NCI-H1417 (cell line): ENCODE results near the gene CD200.
"Not testable (repeated sequence)": the region's sequence is repeated elsewhere in the genome, so short reads cannot be mapped to it uniquely, and the experiment has no call there.

Experiments
- DNase-seq, 3 experiments: peaks; one replicate each; lab custom pipeline; 2025; lab: John Stamatoyannopoulos, UW

CD200 gene

DNA sequence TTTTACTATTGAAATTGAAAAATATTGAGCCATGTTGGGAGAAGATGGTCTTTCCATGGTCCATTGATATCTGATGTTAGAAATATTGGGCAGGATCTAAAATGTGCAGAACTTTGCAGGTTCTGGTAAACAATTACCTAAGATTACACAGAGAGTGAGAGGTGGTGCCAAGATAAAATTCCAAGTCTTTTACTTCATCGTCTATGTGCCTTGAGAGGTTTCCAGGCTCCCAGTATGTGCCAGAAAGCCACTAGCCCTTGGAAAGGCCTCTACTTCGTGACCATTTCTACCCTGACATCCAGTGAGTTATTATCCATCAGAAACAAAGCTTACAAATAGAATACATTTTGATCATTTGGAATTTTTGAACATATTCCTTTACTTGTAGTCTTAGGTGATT lies 27.6 kb downstream of the CD200 start:
- no peak for DNase-seq

DNA sequence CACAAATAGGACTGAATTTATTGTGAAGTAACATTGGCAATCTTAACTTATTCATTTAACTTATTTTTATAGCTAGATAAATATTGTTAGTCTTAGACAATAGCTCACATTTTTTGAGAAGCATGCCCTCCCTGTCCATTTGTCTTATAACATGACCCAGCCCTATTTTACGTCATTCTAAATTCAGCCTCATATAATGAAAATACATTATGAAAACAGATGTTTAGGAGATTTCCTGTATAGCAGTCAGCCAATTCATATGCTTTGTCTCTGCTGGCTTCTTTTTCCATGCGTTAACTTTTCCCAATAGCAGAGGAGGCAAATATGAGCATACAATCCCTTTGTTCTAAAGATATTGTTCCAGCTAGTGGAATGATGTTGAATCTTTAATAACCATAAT lies 29.3 kb downstream of the CD200 start:
- DNase-seq: no peak

DNA sequence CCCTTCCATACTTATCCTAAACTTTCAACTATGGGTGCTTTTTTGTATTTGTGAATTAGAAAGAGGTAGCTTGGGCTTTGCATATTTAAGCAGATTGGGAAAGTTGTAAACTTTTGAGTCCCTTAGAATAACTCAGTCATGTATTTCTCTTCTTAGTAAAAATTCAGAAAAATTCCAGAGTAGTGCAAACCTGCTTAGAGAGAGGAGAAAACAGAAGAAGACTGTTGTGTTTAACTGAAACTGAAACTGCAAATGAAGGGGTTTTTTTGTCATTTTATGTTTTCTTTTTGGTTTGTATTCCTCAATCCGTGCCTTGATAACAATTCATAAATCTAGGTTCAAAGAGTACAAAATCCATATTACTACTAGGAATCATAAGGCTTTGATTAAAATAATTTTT lies 31.3 kb downstream of the CD200 start:
- no peak for DNase-seq

DNA sequence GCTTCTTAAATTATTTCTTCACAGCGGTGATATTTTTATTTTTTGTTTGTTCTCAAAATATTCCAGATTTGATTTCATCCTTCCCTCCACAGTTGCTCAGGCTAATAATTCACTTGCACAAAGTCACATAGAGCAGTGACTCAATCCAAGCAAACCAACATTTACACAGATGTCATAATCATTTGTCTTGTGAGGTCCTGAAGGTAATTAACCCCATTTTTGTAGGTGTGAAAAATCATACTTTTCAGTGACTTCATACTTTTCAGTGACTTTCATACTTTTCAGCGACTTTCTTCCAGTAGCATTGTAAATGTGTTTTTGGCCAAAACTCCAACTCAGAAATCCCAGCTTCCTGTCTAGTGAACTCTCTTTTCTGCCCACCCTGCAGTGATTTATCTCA lies 32.1 kb downstream of the CD200 start:
- DNase-seq: no peak

DNA sequence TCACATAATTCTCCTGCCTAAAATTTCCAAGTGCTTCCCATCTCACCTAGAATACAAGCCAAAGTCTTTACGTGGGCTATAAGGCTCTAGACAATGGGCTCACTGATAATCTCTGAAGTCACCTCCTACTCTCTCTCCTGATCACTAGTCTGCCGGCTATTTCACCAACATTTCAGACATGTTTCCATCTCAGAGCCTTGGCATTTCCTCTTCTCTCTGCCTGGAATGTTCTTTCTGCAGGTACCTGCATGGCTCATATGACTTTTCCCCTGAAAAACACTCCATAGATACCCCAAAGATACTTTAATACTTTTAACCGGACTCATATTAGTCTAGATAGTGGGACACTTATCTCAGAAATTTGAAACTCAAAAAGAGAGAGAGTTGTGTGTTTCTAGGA lies 32.7 kb downstream of the CD200 start:
- no peak for DNase-seq

DNA sequence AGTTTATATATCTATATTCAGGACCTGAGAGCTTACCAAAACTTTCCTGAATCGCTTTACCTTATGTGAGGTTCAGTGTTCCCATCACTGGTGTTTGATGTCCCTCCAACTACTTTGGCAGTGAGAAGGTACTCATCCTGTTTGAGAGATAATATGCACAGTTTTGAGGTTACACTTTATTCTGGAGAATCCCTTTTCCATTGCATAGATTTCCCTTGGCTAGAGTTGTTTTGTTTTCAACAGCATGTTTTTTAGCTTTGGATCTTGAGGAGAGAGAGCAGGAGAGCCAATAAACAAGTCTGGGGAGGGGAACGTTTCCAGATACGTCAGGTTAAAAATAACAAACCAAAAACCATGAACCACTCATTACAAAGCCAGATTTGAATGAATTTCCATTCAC lies 33.6 kb downstream of the CD200 start:
- DNase-seq: no peak

DNA sequence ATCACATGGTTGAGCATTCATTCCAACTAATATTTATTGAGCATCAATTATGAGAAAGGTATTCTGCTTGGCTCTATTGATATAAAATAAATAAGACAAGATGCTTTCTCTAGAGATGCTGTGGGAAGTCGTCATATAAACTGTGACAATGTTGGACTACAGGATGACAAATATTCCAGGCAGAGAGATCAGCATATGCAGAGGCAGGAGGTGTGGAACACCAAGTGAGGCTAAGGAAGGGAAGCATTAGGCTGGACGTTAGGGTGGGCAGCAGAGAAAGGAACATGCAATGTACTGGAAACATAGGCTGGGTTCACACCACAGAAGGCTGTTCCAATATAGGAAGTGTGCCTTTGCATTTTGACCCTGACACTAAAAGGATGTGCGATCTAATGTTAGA lies 38.6 kb downstream of the CD200 start:
- no peak for DNase-seq

DNA sequence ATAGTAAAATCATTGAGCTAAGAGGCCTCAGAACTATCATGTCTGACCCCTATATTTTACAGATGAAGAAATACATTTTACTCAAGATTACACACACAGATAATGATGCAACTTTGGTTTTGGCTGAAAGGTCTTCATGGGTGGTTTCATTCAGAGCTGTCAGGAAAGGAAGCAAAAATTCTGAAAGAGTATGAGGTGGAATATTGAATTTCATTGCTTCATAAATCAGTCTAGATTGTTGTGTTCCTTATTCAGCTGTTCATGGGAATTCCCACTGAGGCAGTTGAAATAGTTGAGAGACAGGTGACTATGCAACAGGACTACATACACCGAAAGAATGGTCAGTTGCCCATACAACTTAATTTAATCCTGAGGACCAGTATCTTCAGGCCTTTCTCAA lies 39.4 kb downstream of the CD200 start:
- no peak for DNase-seq

DNA sequence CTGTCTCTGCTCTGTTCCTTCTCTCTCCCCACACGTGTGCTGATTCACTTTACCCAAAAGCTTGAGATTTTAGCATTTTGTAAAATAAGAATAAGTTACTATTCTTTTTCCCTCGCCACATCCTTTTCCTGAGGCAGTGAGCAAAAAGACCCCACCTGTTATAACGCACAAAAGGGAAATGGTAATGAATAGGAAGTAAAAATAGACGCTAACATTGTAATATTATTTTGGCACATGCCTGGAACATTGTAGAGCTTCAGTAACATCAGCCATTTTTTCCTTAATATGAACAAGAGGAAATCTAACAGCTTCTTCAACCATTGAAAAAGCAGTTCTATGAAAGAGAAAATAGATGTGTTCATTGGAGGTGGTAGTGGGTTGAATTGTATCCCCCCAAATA lies 40.5 kb downstream of the CD200 start:
- DNase-seq: no peak

DNA sequence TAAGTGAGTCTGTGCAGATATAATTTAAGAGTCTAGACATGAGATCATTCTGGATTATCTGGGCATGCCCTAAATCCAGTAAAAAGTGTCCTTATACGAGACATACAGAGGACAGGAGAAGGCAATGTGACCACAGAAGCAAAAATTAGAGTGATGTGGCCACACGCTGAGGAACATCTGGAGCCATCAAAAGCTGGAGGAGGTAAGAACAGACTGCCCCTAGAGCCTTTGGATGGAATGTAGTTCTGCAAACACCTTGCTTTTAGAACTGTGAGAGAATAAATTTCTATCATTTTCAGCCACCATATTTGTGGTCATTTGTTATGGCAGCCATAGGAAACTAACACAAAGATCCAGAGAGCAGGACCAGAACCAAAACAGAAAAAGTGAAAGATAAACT lies 41.0 kb downstream of the CD200 start:
- DNase-seq: no peak

DNA sequence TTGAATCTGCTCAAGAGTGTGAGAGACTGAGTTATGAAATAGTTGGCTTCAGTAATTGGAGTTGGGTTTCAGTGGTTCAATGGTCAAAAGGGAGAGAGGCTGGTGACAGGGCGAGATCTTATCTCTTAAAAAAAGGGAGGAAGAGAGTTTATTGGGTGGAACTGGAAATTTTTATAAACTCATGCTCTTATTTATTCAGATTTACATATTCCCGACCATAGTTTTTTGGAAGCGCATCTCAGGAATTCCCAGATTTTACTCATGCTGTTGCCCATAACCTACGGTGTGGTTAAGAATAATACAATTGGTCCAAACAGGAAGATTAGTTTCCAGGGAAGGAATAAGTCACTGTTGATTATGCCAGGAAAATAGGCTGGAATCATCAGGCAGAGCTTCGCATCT lies 41.4 kb downstream of the CD200 start:
- DNase-seq: no peak

DNA sequence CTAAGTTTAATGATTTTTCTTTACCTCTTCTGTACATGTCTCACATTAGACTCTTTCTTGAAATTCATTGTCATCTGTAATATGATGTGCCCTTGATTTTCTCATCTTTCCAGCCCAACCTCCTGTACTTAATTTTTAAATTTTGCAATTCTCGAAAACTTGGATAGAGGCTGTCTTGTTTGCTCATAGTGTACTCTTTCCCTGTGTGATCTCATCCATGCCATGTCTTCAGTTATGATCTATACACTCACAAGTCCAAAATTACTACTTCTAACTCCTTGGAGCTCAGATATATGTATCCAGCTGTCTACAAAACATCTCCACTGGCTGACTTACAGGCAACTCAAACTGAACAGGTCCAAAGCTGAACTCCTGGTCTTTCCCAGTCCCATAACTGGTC lies 42.2 kb downstream of the CD200 start:
- DNase-seq: no peak

DNA sequence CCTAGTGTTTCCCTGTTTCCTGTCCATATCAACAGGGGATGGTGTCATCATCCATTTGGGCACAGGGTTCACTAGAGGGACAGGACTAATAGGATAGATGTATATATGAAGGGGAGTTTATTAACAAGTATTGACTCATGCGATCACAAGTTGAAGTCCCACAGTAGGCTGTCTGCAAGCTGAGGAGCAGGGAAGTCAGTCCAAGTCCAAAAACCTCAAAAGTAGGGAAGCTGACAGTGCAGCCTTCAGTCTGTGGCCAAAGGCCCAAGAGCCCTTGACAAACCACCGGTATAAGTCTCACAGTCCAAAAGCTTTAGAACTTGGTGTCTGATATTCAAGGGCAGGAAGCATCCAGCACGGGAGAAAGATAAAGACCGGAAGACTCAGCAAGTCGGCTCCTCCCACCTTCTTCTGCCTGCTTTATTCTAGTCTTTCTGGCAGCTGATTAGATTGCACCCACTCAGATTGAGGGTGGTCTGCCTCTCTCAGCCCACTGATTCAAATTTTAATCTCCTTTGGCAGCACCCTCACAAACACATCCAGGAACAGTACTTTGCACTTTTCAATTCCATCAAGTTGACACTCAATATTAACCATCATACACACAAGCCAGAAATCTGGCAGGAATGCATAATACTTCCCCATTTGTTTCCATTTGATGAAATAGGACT lies 43.4 kb downstream of the CD200 start:
- no peak for DNase-seq

DNA sequence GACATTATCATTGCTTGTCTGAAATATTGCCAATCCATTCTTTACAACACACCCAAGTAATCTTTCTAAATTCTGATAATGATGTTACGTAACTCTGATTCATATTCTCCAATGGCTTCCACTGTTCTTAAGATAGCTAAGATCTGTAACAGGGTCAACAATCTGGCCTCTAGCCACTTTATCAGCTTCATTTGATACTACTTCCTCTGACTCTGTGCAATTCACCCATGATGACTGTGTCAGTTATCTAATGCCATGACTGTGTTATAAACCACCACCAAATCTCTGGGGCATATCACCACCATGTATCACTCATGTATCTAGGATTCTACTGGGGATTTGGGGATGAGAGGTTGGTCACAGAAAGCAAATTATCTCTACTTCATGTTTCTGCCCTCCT lies 44.0 kb downstream of the CD200 start:
- no peak for DNase-seq

DNA sequence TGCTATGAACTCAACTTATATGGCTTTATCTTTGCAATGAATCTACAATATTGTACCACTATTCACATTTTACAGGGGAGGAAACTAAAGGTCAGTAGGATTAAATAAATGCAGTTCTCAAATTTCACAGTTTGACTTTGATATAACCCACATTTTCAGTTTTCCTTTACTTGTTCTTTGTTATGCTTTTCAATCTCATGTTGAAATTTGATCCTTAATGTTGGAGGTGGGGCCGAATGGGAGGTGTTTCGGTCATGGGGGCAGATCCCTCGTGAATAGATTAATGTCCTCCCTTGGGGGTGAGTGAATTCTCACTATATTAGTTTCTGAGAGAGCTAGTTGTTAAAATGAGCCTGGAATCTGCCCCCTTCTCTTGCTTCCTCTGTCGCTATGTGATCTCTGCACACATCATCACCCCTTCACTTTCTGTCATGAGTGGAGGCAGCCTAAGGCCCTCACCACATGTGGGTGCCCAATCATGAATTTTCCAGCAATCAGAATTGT lies 44.7 kb downstream of the CD200 start:
- DNase-seq: no peak

DNA sequence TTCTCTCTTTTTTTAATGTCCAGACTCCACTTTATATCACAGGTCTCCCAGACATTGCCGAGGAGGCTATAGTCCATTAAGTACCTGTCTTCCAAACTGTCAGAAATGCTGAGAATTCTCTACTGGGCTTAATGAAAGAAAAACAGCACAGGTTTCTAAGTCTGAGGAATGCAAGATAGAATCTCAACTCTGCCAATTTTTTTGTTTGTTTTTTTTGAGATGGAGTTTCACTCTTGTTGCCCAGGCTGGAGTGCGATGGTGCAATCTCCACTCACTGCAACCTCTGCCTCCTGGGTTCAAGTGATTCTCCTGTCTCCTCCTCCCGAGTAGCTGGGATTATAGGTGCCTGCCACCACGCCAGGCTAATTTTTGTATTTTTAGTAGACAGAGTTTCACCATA lies 45.4 kb downstream of the CD200 start:
- DNase-seq: not testable (repeated sequence)

DNA sequence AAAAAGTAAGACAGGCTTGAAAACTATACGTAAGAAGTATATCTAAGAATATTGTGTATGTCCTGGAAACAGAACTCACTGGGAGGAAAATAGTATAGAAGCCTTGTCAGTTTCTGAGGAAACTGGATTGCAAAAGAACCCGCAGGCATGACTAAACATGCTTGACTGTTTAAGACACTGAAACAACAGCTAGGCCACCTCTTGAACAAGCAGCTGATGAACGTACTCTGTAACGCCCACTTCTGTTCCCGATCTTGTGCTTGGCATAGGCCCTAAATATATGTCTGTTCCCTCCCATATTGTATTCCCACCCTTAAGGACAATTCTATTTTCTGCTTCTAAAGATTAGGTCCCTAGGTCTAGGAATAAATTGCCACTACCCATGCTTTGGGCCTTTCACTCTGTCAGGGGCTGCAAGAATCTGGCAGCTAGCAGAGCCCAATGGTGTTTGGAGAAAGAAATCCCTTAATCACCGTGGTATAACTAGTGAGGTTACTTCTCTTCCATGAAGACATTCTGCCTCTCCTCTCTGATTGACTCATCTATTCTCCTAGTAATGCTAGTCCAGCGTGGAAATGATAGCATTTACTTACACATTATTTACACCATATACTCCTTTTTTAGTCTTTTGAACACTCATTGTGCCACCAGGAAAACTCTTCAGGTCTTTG lies 46.2 kb downstream of the CD200 start:
- no peak for DNase-seq

DNA sequence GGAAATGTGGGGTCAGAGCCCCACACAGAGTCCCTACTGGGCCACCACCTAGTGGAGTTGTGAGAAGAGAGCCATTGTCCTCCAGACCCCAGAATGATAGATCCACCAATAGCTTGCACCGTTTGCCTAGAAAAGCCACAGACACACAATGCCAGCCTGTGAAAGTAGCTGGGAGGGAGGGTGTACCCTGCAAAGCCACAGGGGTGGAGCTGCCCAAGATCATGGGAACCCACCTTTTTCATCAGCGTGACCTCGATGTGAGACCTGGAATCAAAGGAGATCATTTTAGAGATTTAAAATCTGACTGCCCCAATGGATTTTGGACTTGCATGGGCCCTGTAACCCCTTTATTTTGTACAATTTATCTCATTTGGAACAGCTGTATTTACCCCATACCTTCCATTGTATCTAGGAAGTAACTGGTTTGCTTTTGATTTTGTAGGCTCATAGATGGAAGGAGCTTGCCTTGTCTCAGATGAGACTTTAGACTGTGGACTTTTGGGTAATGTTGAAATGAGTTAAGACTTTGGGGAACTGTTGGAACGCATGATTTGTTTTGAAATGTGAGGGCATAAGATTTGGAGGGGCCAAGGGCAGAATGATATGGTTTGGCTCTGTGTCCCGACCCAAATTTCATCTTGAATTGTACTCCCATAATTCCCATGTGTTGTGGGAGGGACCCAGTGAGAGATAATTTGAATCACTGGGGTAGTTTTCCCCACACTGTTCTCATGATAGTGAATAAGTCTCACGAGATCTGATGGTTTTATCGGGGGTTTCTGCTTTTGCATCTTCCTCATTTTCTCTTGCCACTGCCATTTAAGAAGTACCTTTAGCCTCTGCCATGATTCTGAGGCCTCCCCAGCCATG lies 49.0 kb downstream of the CD200 start:
- no peak for DNase-seq

DNA sequence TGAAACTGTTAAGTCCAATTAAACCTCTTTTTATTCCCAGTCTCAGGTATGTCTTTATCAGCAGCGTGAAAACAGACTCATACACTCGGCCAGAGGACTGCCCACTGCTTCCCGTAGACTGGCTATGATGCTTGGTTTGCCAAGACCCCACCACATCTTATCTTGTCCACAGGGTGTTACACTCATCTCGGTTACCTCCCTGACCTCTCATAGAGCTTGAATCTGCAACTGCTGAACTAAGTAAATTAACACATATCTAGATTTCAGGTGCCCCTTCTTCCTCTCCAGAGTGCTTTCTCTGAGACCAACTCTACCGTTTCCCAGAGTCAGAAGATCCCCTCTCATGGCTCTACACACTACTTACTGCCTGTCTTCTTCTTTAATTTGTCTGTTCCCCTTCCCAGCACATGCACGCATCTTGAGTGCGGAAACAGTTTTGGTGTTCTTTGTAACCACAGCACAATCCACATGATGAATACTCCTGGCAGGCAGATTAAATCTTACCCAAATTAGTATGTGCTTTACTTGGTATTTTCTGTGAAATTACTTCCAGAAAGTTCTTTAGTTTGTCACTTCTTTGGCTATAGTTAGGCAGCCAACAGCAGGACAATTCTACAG lies 49.7 kb downstream of the CD200 start:
- no peak for DNase-seq

DNA sequence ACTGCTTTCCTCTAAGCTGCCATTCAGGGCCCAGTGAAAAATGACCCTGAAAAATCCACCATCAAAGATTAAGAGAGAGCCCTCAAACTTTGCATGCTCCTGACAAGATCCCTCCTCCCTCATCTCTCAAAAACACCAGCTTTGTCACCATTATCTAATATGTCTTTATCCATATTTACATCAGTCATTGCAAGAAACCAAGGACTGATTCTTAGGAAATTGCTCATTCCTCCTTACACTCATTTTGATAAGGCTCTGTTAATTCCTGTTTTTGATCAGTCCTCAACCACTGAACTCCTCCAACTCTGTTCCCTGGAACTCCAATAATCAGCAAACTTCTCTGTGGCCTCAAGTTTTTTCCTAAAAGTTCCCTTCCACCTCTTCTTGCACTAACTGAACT lies 51.8 kb downstream of the CD200 start:
- DNase-seq: no peak

DNA sequence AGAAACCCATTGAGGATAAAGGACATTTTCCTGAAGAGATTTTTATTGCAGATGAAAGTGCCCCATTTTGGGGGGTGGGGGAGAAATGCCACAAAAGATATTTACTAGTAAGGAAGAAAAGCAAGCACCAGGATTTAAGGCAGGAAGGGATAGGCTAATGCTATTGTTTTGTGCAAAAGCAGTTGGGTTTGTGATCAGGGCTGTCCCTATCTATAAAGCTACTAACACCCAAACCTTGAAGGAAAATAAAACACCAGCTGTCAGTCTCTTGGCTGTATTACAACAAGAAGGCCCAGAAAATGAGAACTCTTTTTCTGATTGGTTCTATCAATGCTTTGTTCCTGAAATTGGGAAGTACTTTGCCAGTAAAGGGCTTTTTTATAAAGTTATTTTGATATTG lies 56.0 kb downstream of the CD200 start:
- DNase-seq: no peak

DNA sequence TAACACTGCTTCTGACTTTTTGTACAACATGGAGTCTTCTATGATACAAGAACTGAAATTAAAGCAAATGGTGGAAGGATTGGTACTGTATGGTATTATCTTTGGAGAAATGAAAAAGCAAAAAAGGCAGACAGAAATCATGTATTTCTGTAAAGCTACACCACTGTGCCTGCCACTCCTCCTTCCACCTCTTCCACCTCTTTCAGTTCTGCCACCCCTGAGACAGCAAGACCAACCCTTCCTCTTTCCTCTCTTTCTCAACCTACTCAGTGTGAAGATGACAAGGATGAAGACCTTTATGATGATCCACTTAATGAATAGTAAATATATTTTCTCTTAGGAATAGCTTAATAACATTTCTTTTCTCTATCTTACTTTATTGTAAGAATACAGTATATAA lies 57.0 kb downstream of the CD200 start:
- DNase-seq: no peak
